ENCODE data around the gene SSH2. TPM values are rescaled to one million over a fixed set of nuclear protein-coding genes. Genes with fewer than 3 reads are reported as not detected.
"Not testable (repeated sequence)": the region's sequence is repeated elsewhere in the genome, so short reads cannot be mapped to it uniquely, and the experiment has no call there.

Gene SSH2
- total RNA-seq, 5 donors from 2014 or later (not counting 1 experiment from before 2014, with no cell fraction given) = 76.2 to 115 (median 82.7) TPM

DNA sequence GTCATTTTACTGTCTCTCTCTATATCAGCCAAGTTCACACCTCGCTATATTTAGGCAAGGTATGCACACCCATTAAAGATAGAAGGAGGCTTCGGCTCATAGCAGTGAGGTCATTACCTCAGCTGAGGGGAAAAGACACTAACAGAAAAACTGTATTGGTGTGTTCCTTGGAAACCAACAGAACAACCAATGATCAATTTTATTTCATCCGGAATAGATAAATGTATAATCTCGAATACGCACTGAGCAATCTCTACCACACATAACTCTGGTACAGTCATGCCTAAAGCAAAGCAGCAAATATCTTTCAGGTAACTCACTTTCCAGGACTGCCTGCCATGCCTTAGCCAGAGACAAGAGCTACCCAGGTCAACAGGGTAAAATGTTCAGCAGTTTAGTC, 197.4 kb downstream of the SSH2 start:
- Histone ChIP-seq H3K36me3 (ENCODE audit: control insufficient read depth in 2 of 2, extremely low read depth in 1 of 2, insufficient read depth in 1 of 2, low read length in 1 of 2) (peaks cover 0 to 12% of the 10 kb centered on the region in 2 donors), H3K27ac (ENCODE audit: low read length) (no peak overlapping the region), H3K4me3 (ENCODE audit: control insufficient read depth in 1 of 2, extremely low read depth in 1 of 2, low read length in 1 of 2) (no peak overlapping the region), H3K4me1 (ENCODE audit: control insufficient read depth in 1 of 2, extremely low read depth in 1 of 2, insufficient read depth in 2 of 2, low read length in 2 of 2) (peaks cover 7 to 8% of the 10 kb centered on the region in 2 experiments), H3K27me3 (replicated peaks in 1 of 2; ENCODE audit: control insufficient read depth in 2 of 2, extremely low read depth in 1 of 2, insufficient read depth in 2 of 2, low read length in 1 of 2) (no peaks in the 10 kb centered on the region), H3K9me3 (no peaks in the 10 kb centered on the region)
- POLR2A ChIA-PET = interaction anchor here (0.6 to 1.1 kb wide), 2 partner anchors 9 kb away, joined by 4 to 6 read pairs; no protein-coding TSS in a partner anchor
- Mint-ChIP-seq H3K27me3 (no peaks in the 10 kb centered on the region), H3K4me1 (peaks cover 58 to 66% (median 60%) of the 10 kb centered on the region in 3 donors), H3K27ac (peak overlapping the region; percentile 61 to 65), H3K9me3 (peaks cover 4 to 10% (median 6%) of the 10 kb centered on the region in 3 donors), H3K4me3 (peak overlapping the region in 1 of 3 donors; percentile 8), H3K36me3 (peaks cover 26% of the 10 kb centered on the region)
- CTCF ChIA-PET = interaction anchor here in 1 of 2 donors (1.0 to 1.5 kb wide), 3 partner anchors 10 to 289 kb away, joined by 3 to 8 read pairs (median 4); no protein-coding TSS in a partner anchor
- 94% methylated on average over 3 of the region's 5 CpGs for WGBS (ENCODE audit: insufficient coverage)
- DNase-seq (no peak), ATAC-seq (replicated peaks in 1 of 4) (no peak)

DNA sequence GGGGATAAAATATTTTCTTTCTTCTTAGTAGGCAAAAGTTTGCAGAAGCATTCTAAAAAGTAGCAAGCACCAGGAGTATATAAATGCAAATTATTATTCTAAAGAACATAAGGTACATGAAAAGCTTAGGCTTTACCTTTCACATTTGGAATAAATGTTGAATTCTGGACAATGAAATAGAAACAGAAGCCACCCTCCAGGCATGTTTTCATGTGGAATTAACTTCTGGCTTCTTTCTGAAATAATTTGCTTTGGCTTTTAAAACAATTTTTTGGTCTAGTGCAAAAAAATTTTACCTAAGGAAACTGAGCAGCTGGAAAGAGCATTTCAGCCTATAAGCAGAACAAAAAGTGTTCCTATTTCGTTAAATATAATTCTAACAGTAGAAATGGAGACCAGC, 197.8 kb downstream of the SSH2 start:
- Mint-ChIP-seq H3K4me3 (peak overlapping the region in 1 of 3 donors; percentile 8), H3K27me3 (no peaks in the 10 kb centered on the region), H3K27ac (peak overlapping the region; percentile 54 to 61), H3K9me3 (peaks cover 4 to 10% (median 6%) of the 10 kb centered on the region in 3 donors), H3K4me1 (peaks cover 63 to 68% (median 64%) of the 10 kb centered on the region in 3 donors), H3K36me3 (peaks cover 26% of the 10 kb centered on the region)
- Histone ChIP-seq H3K27me3 (replicated peaks in 1 of 2; ENCODE audit: control insufficient read depth in 2 of 2, extremely low read depth in 1 of 2, insufficient read depth in 2 of 2, low read length in 1 of 2) (no peaks in the 10 kb centered on the region), H3K27ac (ENCODE audit: low read length) (no peak overlapping the region), H3K4me3 (ENCODE audit: control insufficient read depth in 1 of 2, extremely low read depth in 1 of 2, low read length in 1 of 2) (no peak overlapping the region), H3K9me3 (no peaks in the 10 kb centered on the region), H3K36me3 (ENCODE audit: control insufficient read depth in 2 of 2, extremely low read depth in 1 of 2, insufficient read depth in 1 of 2, low read length in 1 of 2) (peaks cover 0 to 12% of the 10 kb centered on the region in 2 donors), H3K4me1 (ENCODE audit: control insufficient read depth in 1 of 2, extremely low read depth in 1 of 2, insufficient read depth in 2 of 2, low read length in 2 of 2) (peaks cover 7 to 12% of the 10 kb centered on the region in 2 experiments)
- ATAC-seq (replicated peaks in 1 of 4) (no peak), DNase-seq (no peak)
- CTCF ChIA-PET = interaction anchor here in 1 of 2 donors (1.3 kb wide), 1 partner anchor 289 kb away, joined by 4 read pairs; no protein-coding TSS in a partner anchor
- no CpG with 5 or more reads among the region's 1 CpG for WGBS (ENCODE audit: insufficient coverage)
- POLR2A ChIA-PET = no interaction called here

DNA sequence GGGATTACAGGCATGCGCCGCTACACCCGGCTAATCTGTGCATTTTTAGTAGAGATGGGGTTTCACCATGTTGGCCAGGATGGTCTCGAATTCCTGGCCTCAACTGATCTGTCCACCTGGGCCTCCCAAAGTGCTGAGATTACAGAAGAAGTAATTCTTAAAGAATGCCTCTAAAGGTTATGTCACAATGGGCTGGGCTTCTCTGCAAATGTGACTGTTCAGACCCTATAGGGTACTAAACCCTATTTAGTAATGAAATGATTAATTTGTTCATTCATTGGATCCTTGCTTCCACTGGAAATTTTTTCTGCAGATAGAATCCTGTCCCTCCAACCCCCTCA, 198.5 kb downstream of the SSH2 start:
- H3K9me3 Mint-ChIP-seq = peaks cover 4 to 10% (median 6%) of the 10 kb centered on the region in 3 donors
- no CpG with 5 or more reads among the region's 4 CpGs for WGBS (ENCODE audit: insufficient coverage)
- no peaks in the 10 kb centered on the region for H3K9me3 ChIP-seq
- H3K4me3 Mint-ChIP-seq = no peak overlapping the region
- H3K4me3 ChIP-seq (ENCODE audit: control insufficient read depth in 1 of 2, extremely low read depth in 1 of 2, low read length in 1 of 2) = no peak overlapping the region
- ATAC-seq (replicated peaks in 1 of 4) (no peak), DNase-seq (no peak)
- CTCF ChIA-PET = no interaction called here
- H3K27me3 ChIP-seq (replicated peaks in 1 of 2; ENCODE audit: control insufficient read depth in 2 of 2, extremely low read depth in 1 of 2, insufficient read depth in 2 of 2, low read length in 1 of 2) = no peaks in the 10 kb centered on the region
- POLR2A ChIA-PET = interaction anchor here in 1 of 2 donors (0.7 kb wide), 1 partner anchor 444 kb away, joined by 3 read pairs; no protein-coding TSS in a partner anchor
- no peaks in the 10 kb centered on the region for H3K27me3 Mint-ChIP-seq
- peak overlapping the region in 1 of 2 donors; percentile 54 for H3K27ac Mint-ChIP-seq
- peaks cover 0 to 12% of the 10 kb centered on the region in 2 donors for H3K36me3 ChIP-seq (ENCODE audit: control insufficient read depth in 2 of 2, extremely low read depth in 1 of 2, insufficient read depth in 1 of 2, low read length in 1 of 2)
- H3K27ac ChIP-seq (ENCODE audit: low read length) = no peak overlapping the region
- peaks cover 10 to 17% of the 10 kb centered on the region in 2 experiments for H3K4me1 ChIP-seq (ENCODE audit: control insufficient read depth in 1 of 2, extremely low read depth in 1 of 2, insufficient read depth in 2 of 2, low read length in 2 of 2)
- peaks cover 26% of the 10 kb centered on the region for H3K36me3 Mint-ChIP-seq
- H3K4me1 Mint-ChIP-seq = peaks cover 69 to 74% (median 71%) of the 10 kb centered on the region in 3 donors

DNA sequence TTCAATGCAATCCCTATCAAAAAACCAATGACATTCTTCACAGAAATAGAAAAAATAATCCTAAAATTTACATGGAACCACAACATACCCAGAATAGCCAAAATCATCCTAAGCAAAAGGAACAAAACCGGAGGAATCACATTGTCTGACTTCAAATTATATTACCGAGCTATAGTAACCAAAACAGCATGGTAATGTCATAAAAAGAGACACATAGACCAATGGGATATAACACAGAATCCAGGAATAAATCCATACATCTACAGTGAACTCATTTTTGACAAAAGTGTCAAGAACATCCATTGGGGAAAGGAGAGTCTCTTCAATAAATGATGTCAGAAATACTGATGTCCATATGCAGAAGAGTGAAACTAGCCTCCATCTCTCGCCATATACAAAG, 201.5 kb downstream of the SSH2 start:
- Histone ChIP-seq H3K4me1 (ENCODE audit: control insufficient read depth in 1 of 2, extremely low read depth in 1 of 2, insufficient read depth in 2 of 2, low read length in 2 of 2) (peaks cover 33 to 34% of the 10 kb centered on the region in 2 experiments), H3K27me3 (replicated peaks in 1 of 2; ENCODE audit: control insufficient read depth in 2 of 2, extremely low read depth in 1 of 2, insufficient read depth in 2 of 2, low read length in 1 of 2) (no peaks in the 10 kb centered on the region), H3K9me3 (no peaks in the 10 kb centered on the region), H3K36me3 (ENCODE audit: control insufficient read depth in 2 of 2, extremely low read depth in 1 of 2, insufficient read depth in 1 of 2, low read length in 1 of 2) (peaks cover 0 to 3% of the 10 kb centered on the region in 2 donors), H3K4me3 (ENCODE audit: control insufficient read depth in 1 of 2, extremely low read depth in 1 of 2, low read length in 1 of 2) (no peak overlapping the region), H3K27ac (ENCODE audit: low read length) (no peak overlapping the region)
- ChIA-PET POLR2A (no interaction called here), CTCF (interaction anchor here (1.0 to 1.1 kb wide), 2 partner anchors 51 to 111 kb away, joined by 3 to 8 read pairs; no protein-coding TSS in a partner anchor)
- Mint-ChIP-seq H3K27ac (peak overlapping the region; percentile 83 to 88), H3K36me3 (peaks cover 20% of the 10 kb centered on the region), H3K9me3 (peaks cover 4 to 10% (median 6%) of the 10 kb centered on the region in 3 donors), H3K4me1 (peaks cover 70 to 82% (median 80%) of the 10 kb centered on the region in 3 donors), H3K4me3 (peak overlapping the region in 1 of 3 donors; percentile 12), H3K27me3 (no peaks in the 10 kb centered on the region)
- no peak for DNase-seq
- ATAC-seq (replicated peaks in 1 of 4) = no peak
- WGBS (ENCODE audit: insufficient coverage) = 100% methylated on average over 1 of the region's 3 CpGs

DNA sequence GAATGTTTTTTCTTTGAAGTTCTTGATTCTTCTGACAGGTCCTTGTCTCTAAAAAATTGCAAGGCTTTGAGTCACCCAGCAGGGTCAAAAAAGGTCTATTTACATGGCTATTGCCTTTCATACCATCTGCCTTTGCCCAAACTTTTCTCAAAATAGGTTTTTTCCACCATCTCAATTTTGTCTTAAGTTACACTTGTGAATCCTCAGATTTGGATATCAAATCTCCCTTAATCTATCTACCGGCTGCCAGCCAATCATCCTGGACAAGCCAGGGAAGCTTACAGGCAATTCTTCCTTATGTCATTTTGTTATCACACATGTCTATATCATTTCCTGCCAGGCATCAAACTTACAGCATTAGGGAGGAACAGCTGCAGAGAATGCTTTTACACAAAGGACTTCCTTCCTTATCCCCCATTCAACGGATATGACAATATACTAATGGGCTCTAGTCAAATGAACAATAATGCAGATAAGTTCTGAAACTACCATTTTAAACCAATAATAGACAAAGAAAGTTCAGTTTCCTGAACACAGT, 203.2 kb downstream of the SSH2 start:
- peak overlapping the region; percentile 58 for H3K27ac ChIP-seq (ENCODE audit: low read length)
- H3K9me3 ChIP-seq = no peaks in the 10 kb centered on the region
- CTCF ChIA-PET = interaction anchor here (0.6 to 1.2 kb wide), 2 partner anchors 35 to 39 kb away, joined by 4 read pairs; no protein-coding TSS in a partner anchor
- peak; percentile 61 to 72 (median 67) for ATAC-seq (replicated peaks in 1 of 4)
- peaks cover 73 to 82% (median 82%) of the 10 kb centered on the region in 3 donors for H3K4me1 Mint-ChIP-seq
- peak overlapping the region in 2 of 3 donors; percentile 7 to 26 for H3K4me3 Mint-ChIP-seq
- H3K36me3 Mint-ChIP-seq = peaks cover 12% of the 10 kb centered on the region
- DNase-seq = peak in 11 of 35 experiments; percentile 13 to 66 (median 23)
- H3K27me3 Mint-ChIP-seq = no peaks in the 10 kb centered on the region
- no peaks in the 10 kb centered on the region for H3K27me3 ChIP-seq (replicated peaks in 1 of 2; ENCODE audit: control insufficient read depth in 2 of 2, extremely low read depth in 1 of 2, insufficient read depth in 2 of 2, low read length in 1 of 2)
- H3K27ac Mint-ChIP-seq = peak overlapping the region; percentile 73 to 82
- H3K9me3 Mint-ChIP-seq = peaks cover 4 to 10% (median 6%) of the 10 kb centered on the region in 3 donors
- H3K36me3 ChIP-seq (ENCODE audit: control insufficient read depth in 2 of 2, extremely low read depth in 1 of 2, insufficient read depth in 1 of 2, low read length in 1 of 2) = no peaks in the 10 kb centered on the region
- H3K4me3 ChIP-seq (ENCODE audit: control insufficient read depth in 1 of 2, extremely low read depth in 1 of 2, low read length in 1 of 2) = no peak overlapping the region
- WGBS (ENCODE audit: insufficient coverage) = 40% methylated on average over 1 of the region's 2 CpGs
- H3K4me1 ChIP-seq (ENCODE audit: control insufficient read depth in 1 of 2, extremely low read depth in 1 of 2, insufficient read depth in 2 of 2, low read length in 2 of 2) = peaks cover 44 to 45% of the 10 kb centered on the region in 2 experiments
- POLR2A ChIA-PET = interaction anchor here (0.5 to 0.9 kb wide), 4 partner anchors 13 to 66 kb away, joined by 3 to 7 read pairs (median 3); no protein-coding TSS in a partner anchor

DNA sequence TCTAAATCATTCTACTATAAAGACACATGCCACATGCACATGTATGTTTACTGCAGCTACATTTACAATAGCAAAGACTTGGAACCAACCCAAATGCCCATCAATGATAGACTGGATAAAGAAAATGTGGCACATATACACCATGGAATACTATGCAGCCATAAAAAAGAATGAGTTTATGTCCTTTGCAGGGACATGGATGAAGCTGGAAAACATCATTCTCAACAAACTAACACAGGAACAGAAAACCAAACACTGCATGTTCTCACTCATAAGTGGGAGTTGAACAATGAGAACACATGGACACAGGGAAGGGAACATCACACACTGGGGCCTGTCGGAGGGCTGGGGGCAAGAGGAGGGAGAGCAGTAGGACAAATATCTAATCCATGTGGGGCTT, 204.6 kb downstream of the SSH2 start:
- not testable (repeated sequence) for ATAC-seq (replicated peaks in 1 of 4)
- POLR2A ChIA-PET = interaction anchor here (0.6 to 0.7 kb wide), 2 partner anchors 52 to 1556 kb away, joined by 4 read pairs; no protein-coding TSS in a partner anchor

More for the DNA sequence above, 204.6 kb downstream of the SSH2 start:
- CTCF ChIA-PET = interaction anchor here in 1 of 2 donors (0.6 kb wide), 1 partner anchor 37 kb away, joined by 3 read pairs; no protein-coding TSS in a partner anchor
- H3K27me3 ChIP-seq (replicated peaks in 1 of 2; ENCODE audit: control insufficient read depth in 2 of 2, extremely low read depth in 1 of 2, insufficient read depth in 2 of 2, low read length in 1 of 2); H3K36me3 ChIP-seq (ENCODE audit: control insufficient read depth in 2 of 2, extremely low read depth in 1 of 2, insufficient read depth in 1 of 2, low read length in 1 of 2); DNase-seq; H3K9me3 Mint-ChIP-seq; H3K9me3 ChIP-seq; H3K27me3 Mint-ChIP-seq; H3K4me3 ChIP-seq (ENCODE audit: control insufficient read depth in 1 of 2, extremely low read depth in 1 of 2, low read length in 1 of 2): not testable (repeated sequence)
- H3K4me1 ChIP-seq (ENCODE audit: control insufficient read depth in 1 of 2, extremely low read depth in 1 of 2, insufficient read depth in 2 of 2, low read length in 2 of 2) = peaks cover 51 to 58% of the 10 kb centered on the region in 2 experiments
- peak overlapping the region in 1 of 3 donors; percentile 26 for H3K4me3 Mint-ChIP-seq
- peak overlapping the region; percentile 58 for H3K27ac ChIP-seq (ENCODE audit: low read length)
- H3K4me1 Mint-ChIP-seq = peaks cover 87 to 92% (median 89%) of the 10 kb centered on the region in 3 donors
- peak overlapping the region; percentile 73 to 82 for H3K27ac Mint-ChIP-seq
- peaks cover 17% of the 10 kb centered on the region for H3K36me3 Mint-ChIP-seq
- WGBS (ENCODE audit: insufficient coverage) = 100% methylated on average over 1 of the region's 1 CpG
